Upper lobe of left lung (tissue), 6 donors: ENCODE measurements around the gene ADAMTSL3. TPM values are rescaled to one million over a fixed set of nuclear protein-coding genes. Genes with fewer than 3 reads are reported as not detected.
A peak's percentile ranks its signal among the peaks of the same experiment; 100 is the strongest.

Experiments
- ATAC-seq, 2 donors: fragments of 200-7000 bp; cut with Tn5 transposase; one replicate each; pipeline ENCODE4 v1.9.1; 2022; ENCODE audit warnings: mild to moderate bottlenecking in 2 of 2, moderate library complexity in 2 of 2; ENCODE audit not compliant: low FRiP score in 2 of 2
- DNase-seq, 2 donors: peaks; one replicate each; pipeline ENCODE4 v3.0.0-alpha.2; 2019 to 2020
- H3K27ac ChIP-seq, 4 donors: fragments of 200-600 bp; sonication (generic); one replicate each; pipeline ENCODE4 v1.5.1; 2016 to 2019
- H3K27me3 ChIP-seq, 4 donors: fragments of 200-600 bp; sonication (generic); one replicate each; pipeline ENCODE4 v1.5.1; 2017 to 2019
- H3K36me3 ChIP-seq, 4 donors: fragments of 200-600 bp; sonication (generic); one replicate each; pipeline ENCODE4 v1.5.1; 2016 to 2019
- H3K4me1 ChIP-seq, 4 donors: fragments of 200-600 bp; sonication (generic); one replicate each; pipeline ENCODE4 v1.5.1; 2018 to 2019
- H3K4me3 ChIP-seq, 4 donors: fragments of 200-600 bp; sonication (generic); one replicate each; pipeline ENCODE4 v1.5.1; 2017 to 2019; ENCODE audit warnings: mild to moderate bottlenecking in 2 of 4, moderate library complexity in 1 of 4
- H3K9me3 ChIP-seq, 4 donors: fragments of 200-600 bp; sonication (generic); one replicate each; pipeline ENCODE4 v1.5.1; 2018 to 2019
- EP300 ChIP-seq, 4 donors: sonication (generic); formaldehyde crosslinking; IDR thresholded peaks; one replicate each; pipeline ENCODE4 v1.5.1; 2017; ENCODE audit warnings: antibody characterized with exemption in 4 of 4, control low read depth in 2 of 4
- POLR2A ChIP-seq, 4 donors: fragments of 450-650 bp; IDR thresholded peaks; one replicate each; pipeline ENCODE4 v1.5.1; 2016 to 2017; ENCODE audit warnings: antibody characterized with exemption in 4 of 4, mild to moderate bottlenecking in 2 of 4
- POLR2AphosphoS5 ChIP-seq, 2 donors: sonication (generic); formaldehyde crosslinking; IDR thresholded peaks; one replicate each; pipeline ENCODE4 v1.5.1; 2017; ENCODE audit warnings: antibody characterized with exemption in 2 of 2
- WGBS, 2 donors: methylation state at CpG; one replicate each; pipeline ENCODE4 v1.1.5; 2017 to 2018; 5-methylcytosine and 5-hydroxymethylcytosine counted together
- total RNA-seq, 6 donors: library from RNA; depleted of rRNA in 4 of 6; stranded (reverse); fragments of >200 nt in 4 of 6; gene quantifications; one replicate each; pipeline versions ENCODE4 v1.1.0 to v1.2.1, GENCODE V29; 2016 to 2021
- TF ChIP-seq, protein P1 (sequence below), 6 experiments: fragments of 450-650 bp in 4 of 6; fragments of 200-600 bp in 2 of 6; sonication (generic) in 2 of 6; IDR thresholded peaks; one replicate each; pipeline ENCODE4 v1.5.1; 2016 to 2019; ENCODE audit warnings: antibody characterized with exemption in 6 of 6
- donor health status: DM: no; HTN: no; CAD: no; lungs with moderate emphysema.
- donor health status: DM: no; HTN: yes; CAD: no; lungs with severe emphysema.

ADAMTSL3 gene
- total RNA-seq, 6 donors from 2014 or later, result 8.8 to 22.2 (median 11.7) TPM

DNA sequence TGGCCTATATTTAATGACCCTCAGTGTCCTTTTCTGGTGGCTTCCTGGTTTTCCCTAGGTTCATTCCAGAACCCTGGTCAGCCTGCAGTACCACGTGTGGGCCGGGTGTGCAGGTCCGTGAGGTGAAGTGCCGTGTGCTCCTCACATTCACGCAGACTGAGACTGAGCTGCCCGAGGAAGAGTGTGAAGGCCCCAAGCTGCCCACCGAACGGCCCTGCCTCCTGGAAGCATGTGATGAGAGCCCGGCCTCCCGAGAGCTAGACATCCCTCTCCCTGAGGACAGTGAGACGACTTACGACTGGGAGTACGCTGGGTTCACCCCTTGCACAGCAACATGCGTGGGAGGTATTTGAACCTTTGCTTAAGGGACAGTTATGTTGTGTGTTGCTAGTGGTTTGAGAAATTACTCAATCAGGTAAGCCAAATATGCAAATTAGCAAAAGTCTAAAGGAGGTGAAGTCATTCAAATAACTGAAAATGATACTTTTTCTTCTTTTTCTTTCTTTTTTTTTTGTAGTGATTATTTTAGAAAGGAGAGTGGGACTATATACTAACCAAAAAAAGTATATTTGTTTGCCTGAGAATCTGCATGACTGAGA, 259.2 kb downstream of the ADAMTSL3 start:
- peaks cover 0 to 4% (median 0%) of the 10 kb centered on the region in 4 donors for H3K9me3 ChIP-seq
- no peak overlapping the region for H3K27ac ChIP-seq
- ATAC-seq (peak in 1 of 2 donors; percentile 37), DNase-seq (peak in 1 of 2 donors; percentile 36)
- no peaks in the 10 kb centered on the region for H3K27me3 ChIP-seq
- H3K4me1 ChIP-seq, result no peaks in the 10 kb centered on the region
- no peak for TF ChIP-seq POLR2AphosphoS5 (IDR thresholded peaks at IDR 0.05)
- no peak for TF ChIP-seq EP300 (IDR thresholded peaks at IDR 0.05)
- no peak for TF ChIP-seq POLR2A (IDR thresholded peaks at IDR 0.05)
- TF ChIP-seq, protein P1, sequence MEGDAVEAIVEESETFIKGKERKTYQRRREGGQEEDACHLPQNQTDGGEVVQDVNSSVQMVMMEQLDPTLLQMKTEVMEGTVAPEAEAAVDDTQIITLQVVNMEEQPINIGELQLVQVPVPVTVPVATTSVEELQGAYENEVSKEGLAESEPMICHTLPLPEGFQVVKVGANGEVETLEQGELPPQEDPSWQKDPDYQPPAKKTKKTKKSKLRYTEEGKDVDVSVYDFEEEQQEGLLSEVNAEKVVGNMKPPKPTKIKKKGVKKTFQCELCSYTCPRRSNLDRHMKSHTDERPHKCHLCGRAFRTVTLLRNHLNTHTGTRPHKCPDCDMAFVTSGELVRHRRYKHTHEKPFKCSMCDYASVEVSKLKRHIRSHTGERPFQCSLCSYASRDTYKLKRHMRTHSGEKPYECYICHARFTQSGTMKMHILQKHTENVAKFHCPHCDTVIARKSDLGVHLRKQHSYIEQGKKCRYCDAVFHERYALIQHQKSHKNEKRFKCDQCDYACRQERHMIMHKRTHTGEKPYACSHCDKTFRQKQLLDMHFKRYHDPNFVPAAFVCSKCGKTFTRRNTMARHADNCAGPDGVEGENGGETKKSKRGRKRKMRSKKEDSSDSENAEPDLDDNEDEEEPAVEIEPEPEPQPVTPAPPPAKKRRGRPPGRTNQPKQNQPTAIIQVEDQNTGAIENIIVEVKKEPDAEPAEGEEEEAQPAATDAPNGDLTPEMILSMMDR (IDR thresholded peaks at IDR 0.05), result no peak
- no peak overlapping the region for H3K4me3 ChIP-seq
- WGBS, 2 donors, result 90 to 93% methylated on average over 14 of the region's 14 CpGs
- no peaks in the 10 kb centered on the region for H3K36me3 ChIP-seq

DNA sequence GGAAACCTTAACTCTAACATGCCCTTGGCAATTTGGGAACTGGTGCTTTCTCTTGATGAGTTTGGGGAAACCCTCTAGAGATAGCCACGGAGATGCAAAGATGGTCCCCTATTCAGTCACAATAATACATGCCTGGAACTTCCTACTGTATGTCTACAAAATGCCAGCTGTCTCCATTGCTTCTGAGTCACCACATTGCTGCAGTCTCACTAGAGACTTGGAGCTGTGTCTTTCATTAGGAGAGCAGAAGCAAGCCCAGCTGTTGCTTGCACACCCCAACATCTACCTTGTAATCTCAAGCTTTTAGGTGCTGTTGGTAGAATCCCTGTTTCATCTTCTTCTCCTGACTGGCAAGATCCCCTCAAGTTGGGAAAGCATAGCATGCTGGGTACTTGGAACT, 261.0 kb downstream of the ADAMTSL3 start:
- H3K36me3 ChIP-seq, result no peaks in the 10 kb centered on the region
- TF ChIP-seq, protein P1 (IDR thresholded peaks at IDR 0.05), result no peak
- TF ChIP-seq EP300 (IDR thresholded peaks at IDR 0.05) (no peak), POLR2A (IDR thresholded peaks at IDR 0.05) (no peak), POLR2AphosphoS5 (IDR thresholded peaks at IDR 0.05) (no peak)
- no peak overlapping the region for H3K27ac ChIP-seq
- H3K4me1 ChIP-seq, result no peaks in the 10 kb centered on the region
- ATAC-seq, result no peak
- WGBS, 2 donors, result 94 to 95% methylated on average over 1 of the region's 1 CpG
- H3K27me3 ChIP-seq, result no peaks in the 10 kb centered on the region
- no peak overlapping the region for H3K4me3 ChIP-seq
- no peaks in the 10 kb centered on the region for H3K9me3 ChIP-seq
- no peak for DNase-seq

DNA sequence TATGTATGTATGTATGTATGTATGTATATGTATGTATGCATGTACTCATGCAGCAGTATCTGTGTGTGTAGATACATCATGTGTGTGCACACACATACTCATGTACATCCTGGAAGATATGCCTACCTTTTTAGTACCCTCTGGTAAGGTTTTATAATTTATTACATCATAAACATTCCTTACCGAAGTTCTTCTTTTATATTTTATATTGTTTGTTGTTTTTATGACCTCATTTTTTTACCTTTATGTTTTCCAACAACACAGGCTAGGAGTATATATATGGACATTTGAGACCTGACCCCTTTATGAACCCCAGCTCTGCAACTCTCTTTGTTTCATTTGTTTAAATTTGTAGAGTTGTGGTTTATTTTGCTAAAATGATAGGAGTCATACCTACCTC, 263.5 kb downstream of the ADAMTSL3 start:
- Histone ChIP-seq H3K9me3 (no peaks in the 10 kb centered on the region), H3K4me1 (no peaks in the 10 kb centered on the region), H3K36me3 (no peaks in the 10 kb centered on the region), H3K4me3 (no peak overlapping the region), H3K27ac (no peak overlapping the region), H3K27me3 (no peaks in the 10 kb centered on the region)
- TF ChIP-seq POLR2AphosphoS5 (IDR thresholded peaks at IDR 0.05) (no peak), EP300 (IDR thresholded peaks at IDR 0.05) (no peak), POLR2A (IDR thresholded peaks at IDR 0.05) (no peak)
- TF ChIP-seq, protein P1 (IDR thresholded peaks at IDR 0.05), result no peak
- ATAC-seq, result no peak
- no peak for DNase-seq
- 44 to 90% methylated on average over 1 of the region's 1 CpG for WGBS, 2 donors

DNA sequence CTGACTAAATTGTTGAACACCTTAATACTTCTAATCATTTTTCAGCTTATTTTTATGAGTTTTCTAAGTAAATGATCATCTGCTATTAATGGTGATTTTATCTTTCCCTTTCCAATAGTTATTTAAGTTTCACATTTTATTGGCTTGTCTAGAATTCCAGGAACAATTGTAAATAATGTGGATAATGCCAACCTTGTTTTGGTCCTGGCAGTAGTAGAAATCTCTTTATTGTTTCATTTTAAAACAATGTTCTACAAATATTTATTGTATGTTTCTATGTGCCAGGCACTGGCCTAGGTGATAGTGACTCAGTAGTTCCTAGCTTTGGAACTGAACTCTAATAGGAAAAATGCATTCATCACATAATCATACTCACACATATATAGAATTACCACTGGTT, 264.1 kb downstream of the ADAMTSL3 start:
- ATAC-seq (no peak), DNase-seq (no peak)
- no peaks in the 10 kb centered on the region for H3K9me3 ChIP-seq
- no peak overlapping the region for H3K4me3 ChIP-seq
- H3K4me1 ChIP-seq, result no peaks in the 10 kb centered on the region
- TF ChIP-seq POLR2A (IDR thresholded peaks at IDR 0.05) (no peak), EP300 (IDR thresholded peaks at IDR 0.05) (no peak), POLR2AphosphoS5 (IDR thresholded peaks at IDR 0.05) (no peak)
- TF ChIP-seq, protein P1 (IDR thresholded peaks at IDR 0.05), result no peak
- H3K36me3 ChIP-seq, result no peaks in the 10 kb centered on the region
- H3K27me3 ChIP-seq, result no peaks in the 10 kb centered on the region
- no peak overlapping the region for H3K27ac ChIP-seq

DNA sequence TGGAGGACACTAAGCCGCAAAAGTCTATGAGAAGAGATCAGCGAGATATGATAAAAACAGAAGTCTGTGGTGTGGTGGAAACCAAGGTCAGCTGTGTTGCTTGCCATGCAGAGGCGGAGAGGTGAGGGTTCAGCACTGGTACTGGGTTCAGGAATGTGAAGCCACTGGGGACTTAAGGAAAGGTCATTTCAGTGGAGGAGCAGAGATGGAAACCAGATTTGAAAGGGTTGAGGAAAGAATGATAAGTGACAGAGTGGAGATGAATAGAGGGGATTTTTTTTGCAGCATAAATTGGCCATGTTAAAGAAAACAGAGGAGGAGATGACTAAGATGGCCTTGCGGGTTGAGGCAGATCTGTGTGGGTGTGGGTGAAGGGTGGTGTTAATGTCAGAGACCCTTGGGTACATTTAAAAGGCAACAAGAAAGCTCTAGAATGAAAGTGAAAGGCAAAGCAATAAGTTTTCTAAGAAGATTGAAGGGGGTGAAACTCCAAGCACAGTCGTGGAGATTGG, 265.5 kb downstream of the ADAMTSL3 start:
- Histone ChIP-seq H3K4me1 (no peaks in the 10 kb centered on the region), H3K36me3 (no peaks in the 10 kb centered on the region), H3K27me3 (no peaks in the 10 kb centered on the region), H3K27ac (no peak overlapping the region), H3K9me3 (no peaks in the 10 kb centered on the region), H3K4me3 (no peak overlapping the region)
- ATAC-seq (no peak), DNase-seq (no peak)
- 75 to 77% methylated on average over 5 of the region's 5 CpGs for WGBS, 2 donors
- no peak for TF ChIP-seq POLR2A (IDR thresholded peaks at IDR 0.05)
- no peak for TF ChIP-seq POLR2AphosphoS5 (IDR thresholded peaks at IDR 0.05)
- no peak for TF ChIP-seq EP300 (IDR thresholded peaks at IDR 0.05)
- TF ChIP-seq, protein P1 (IDR thresholded peaks at IDR 0.05), result no peak
